ENCODE results near the gene OXCT1. TPM values are rescaled to one million over a fixed set of nuclear protein-coding genes. Genes with fewer than 3 reads are reported as not detected.
A peak's percentile ranks its signal among the peaks of the same experiment; 100 is the strongest.
"Not testable (repeated sequence)": the region's sequence is repeated elsewhere in the genome, so short reads cannot be mapped to it uniquely, and the experiment has no call there.

The OXCT1 gene
- total RNA-seq, 1 donor from 2014 or later = 18.2 TPM

GRCh38 chr5:41874512-41875060, 4.4 kb upstream of the OXCT1 start:
- no peak for DNase-seq (ENCODE audit: low spot score)

GRCh38 chr5:41871852-41872251, 1.6 kb upstream of the OXCT1 start:
- peak; percentile 50 for DNase-seq (ENCODE audit: low spot score)

DNA sequence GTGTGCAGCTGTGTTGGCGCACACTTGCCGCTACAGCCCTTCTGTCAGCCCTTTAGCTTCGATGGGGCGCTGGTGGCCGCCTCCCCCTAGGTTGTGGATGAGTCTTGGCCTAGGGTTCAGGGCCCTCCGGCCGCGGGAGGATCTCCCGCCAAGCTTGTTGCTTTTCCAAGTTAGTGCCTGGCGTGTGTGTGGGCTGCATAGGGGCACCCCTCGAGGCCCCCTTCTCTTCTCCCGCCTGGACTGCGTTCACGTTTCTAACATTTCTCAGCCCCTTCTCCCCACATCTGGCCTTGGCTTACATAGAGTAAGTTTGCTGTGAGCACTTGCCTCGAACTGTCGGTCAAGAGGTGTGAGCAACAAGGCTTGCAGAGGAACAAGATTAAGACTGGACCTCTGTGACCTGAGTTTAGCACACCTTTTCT, 413 bp upstream of the OXCT1 start:
- no peak for DNase-seq (ENCODE audit: low spot score)

DNA sequence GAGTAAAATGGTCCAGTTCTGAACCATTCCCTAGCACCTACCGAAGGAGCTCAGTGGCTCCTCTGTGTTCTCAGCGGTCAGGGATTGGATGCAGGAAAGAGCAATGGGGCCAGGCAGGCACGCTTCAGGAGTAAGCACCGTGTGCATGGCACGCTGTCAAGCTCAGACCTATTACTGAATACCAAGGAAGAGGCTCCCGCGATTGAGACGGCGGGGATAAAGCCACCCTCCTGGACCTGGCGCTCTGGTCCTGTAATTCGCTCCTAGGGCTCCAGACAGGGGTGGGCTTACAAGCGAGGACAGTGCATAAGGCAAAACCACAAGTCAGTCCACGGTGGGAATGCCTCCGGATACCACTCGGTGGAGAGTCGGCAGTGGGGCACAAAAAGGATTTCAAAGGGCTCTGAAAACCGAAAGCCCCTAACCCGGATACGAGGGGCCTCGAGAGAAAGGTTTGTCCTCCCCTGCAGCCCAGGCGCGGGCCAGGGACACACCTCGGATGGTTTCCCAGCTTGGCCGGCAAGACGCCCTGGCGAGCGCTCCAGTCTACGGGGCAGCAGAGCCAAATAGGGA, 988 bp downstream of the OXCT1 start:
- no peak for DNase-seq (ENCODE audit: low spot score)

GRCh38 chr5:41863871-41864486, 6.2 kb downstream of the OXCT1 start:
- no peak for DNase-seq (ENCODE audit: low spot score)

GRCh38 chr5:41858890-41859289, 11.3 kb downstream of the OXCT1 start:
- no peak for DNase-seq (ENCODE audit: low spot score)

- DNase-seq (ENCODE audit: low spot score) = no peak
These were observed 12.2 kb downstream of the OXCT1 start for GRCh38 chr5:41857989-41858388.

DNA sequence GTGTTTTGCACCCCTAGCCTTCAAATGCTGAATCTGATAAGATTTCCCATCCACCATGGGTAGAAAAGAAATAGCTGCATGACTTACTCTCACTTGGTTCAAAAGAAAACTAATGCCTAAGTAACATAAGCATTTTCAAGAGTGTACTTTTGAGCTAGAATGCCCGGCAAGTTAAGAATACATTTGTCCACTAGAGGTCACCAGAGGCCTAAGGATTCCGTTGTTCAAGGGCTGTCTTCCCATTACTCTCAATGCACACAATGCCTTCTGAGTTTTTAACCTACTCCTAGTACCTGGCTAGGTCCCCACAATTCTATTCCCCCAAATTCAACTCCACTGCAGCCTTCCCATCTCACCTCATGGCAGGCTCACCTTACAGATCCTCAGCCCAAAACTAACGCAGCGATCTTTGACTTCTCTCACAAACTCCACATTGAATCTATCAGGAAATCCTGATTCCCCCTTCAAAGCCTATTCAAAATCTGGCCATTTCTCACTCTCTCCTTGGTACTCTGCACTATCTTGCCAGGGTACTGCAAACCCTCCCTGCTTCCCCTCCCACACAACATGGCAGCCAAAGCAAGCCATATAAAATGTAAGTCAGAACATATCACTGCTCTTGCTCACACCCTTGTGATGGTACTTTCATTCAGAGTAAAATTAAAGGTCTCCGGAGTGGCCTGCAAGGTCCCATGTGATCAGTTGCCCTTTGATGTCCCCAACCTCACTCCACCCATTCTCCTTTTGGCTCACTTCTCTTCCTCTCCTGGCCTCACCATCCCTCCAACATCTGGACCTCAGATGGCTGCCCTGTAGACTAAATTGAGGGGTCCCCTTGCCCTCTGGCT, 13.4 kb downstream of the OXCT1 start:
- DNase-seq (ENCODE audit: low spot score) = peak; percentile 58

GRCh38 chr5:41852293-41852692, 17.9 kb downstream of the OXCT1 start:
- DNase-seq (ENCODE audit: low spot score) = no peak

DNA sequence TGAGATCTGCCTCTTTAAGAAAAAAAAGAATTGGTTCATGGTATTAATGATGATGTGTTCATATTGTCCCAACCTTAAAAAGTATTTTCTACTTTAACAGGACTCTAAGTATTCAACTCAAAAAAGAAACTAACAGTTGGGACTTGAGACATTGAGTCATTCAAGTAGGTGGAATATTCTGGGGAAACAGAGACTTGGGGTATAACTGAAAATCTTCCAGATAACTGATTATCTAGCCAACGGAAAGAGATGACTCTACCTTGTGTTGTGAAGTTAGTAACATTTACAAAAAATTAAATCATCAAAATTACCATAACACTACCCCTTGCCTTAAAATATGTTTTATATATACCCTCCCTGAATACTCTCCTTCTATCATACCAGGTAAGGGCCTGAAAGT, 19.1 kb downstream of the OXCT1 start:
- no peak for DNase-seq (ENCODE audit: low spot score)

GRCh38 chr5:41848983-41849382, 21.2 kb downstream of the OXCT1 start:
- no peak for DNase-seq (ENCODE audit: low spot score)

GRCh38 chr5:41845751-41846150, 24.5 kb downstream of the OXCT1 start:
- not testable (repeated sequence) for DNase-seq (ENCODE audit: low spot score)

DNA sequence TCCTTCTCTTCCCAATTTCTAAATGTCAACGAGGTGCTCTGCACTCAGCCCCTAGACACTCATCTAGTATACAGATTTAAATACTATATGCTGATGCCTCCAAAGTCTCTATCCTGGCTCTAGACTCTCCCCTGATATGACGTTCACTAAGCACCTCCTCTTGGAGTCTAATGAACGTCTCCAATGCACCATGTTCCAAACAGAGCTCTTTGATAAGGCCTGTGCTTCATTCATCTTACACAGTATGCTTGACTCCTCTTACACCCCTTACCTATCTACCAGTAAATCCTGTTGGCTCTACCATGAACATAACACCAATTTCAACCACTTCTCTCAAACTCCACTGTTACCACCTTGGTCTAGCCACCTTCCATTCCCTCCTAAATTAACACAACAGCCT, 25.7 kb downstream of the OXCT1 start:
- DNase-seq (ENCODE audit: low spot score) = no peak

DNA sequence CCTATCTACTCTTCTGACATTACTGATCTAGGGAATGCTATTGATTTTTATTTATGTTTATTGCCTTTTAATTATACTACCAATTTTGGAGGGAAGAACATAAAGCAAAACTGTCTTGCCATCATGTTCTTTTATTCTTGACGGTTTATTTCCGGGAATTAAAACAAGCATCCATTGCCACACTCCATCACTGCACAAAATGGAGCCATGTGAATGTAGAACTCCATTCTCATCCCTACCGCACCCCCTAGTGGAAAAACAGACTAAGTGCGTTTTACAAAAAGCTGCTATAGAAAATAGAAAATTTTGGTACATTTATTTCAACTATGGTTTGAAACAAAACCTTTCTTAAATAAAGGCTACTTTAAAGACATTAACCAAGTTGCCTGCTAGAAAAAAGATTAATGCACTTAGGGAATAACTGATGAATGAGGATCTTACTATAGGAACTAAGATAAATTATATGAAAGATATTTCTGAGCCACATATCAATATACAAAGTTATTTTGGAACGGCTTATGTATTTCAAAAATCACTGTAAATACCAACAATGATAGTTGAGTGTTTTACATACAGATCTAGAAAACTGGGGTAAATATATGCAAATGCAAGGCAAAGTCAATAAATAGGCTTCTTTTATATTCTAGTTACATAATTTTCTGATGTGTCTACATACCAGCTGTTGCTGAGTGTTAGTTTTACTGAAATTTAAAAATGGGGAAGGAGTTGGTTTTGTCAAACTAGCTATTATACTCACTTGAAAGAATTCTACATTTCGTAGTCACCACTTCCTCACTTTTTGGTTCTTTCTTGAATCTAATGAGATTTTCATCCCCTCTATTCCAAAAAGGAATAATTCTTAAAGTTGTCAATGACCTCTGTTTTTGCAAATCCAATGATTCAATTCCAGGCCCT, 26.5 kb downstream of the OXCT1 start:
- no peak for DNase-seq (ENCODE audit: low spot score)

DNA sequence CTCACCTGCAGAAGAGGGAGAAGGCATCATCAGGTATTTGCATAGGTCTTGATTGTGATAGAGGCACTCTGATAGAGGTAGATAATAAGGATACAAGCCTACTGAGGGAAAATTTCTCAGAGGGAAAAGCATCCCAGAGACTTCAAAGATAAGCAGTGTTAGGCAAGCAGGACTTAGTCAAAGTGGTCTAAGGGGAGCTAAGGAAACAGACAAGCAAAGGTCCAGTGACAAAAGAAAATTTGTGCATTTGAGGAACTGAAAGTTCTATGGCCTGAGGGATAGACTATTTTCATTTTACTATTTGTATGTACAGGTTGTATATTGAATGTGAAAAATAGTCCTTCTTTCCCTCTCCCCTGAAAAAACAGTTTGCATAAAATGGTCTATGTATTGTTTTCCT, 27.4 kb downstream of the OXCT1 start:
- no peak for DNase-seq (ENCODE audit: low spot score)

DNA sequence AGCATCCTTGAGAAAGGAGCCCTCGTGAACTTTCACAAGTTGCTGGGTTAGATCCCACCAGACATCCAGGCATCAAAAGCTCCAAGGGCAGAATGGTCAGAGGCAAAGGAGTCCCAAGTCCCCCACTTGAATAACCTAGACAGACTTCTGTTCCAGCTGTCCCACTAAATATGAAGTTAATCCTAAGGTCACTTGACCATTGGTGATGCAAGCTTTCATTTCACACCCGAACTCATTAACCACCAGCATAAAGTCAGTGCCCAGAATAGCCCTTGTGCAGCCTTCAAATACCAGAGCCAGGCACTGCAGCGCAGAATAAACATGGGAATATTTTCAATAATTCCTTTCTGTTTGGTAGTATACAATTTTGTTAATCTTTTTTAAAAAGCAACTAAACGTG, 28.9 kb downstream of the OXCT1 start:
- DNase-seq (ENCODE audit: low spot score) = no peak

GRCh38 chr5:41840251-41840650, 30.0 kb downstream of the OXCT1 start:
- no peak for DNase-seq (ENCODE audit: low spot score)

- no peak for DNase-seq (ENCODE audit: low spot score)
These were observed 32.4 kb downstream of the OXCT1 start for GRCh38 chr5:41837793-41838192.

DNA sequence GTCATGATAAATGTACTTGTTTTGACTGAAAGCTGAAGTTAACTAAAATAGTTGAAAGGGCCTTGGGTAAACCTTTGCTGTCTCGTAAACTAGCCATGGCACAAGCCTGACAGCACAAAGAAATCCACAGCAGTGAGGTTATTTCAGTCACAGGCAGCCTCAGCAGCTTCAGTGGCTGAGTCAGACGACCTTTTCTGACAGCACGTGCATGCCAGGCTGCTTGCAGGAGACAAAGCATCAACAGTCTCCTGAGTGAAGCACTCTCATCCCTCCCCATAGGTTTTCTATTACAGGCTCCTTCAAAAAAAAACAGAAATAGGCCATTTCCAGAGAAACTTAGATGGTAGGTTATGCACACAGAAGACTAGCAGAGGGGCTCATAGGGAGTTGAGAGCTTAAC, 34.6 kb downstream of the OXCT1 start:
- no peak for DNase-seq (ENCODE audit: low spot score)

DNA sequence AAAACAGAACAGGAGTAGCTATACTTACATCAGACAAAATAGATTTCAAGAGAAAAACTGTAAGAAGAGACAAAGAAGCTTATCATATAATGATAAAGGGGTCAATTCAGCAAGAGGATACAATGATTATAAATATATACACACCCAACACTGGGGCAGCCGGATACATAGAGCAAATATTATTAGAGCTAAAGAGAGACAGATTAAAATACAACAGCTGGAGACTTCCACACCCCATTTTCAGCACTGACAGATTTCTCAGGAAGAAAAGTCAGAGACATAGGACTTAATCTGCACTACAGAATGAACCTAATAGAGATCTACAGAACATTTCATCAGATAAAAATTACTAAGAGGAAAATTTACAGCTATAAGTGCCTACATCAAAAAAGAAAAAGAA, 35.7 kb downstream of the OXCT1 start:
- DNase-seq (ENCODE audit: low spot score) = no peak

DNA sequence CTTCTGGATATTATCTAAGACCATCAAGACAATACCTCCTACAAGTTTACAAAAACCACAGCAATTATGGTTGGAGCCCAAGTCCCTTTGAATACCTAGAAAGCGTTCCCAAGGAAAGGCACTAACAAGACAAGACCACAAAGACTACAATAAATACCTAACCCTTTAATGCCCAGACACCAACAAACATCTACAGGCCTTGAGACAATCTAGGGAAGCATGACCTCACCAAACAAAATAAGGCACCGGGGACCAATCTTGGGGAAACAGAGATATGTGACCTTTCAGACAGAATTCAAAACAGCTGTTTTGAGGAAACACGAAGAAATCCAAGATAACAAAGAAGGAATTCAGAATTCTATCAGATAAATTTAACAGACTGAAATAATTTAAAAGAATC, 37.8 kb downstream of the OXCT1 start:
- DNase-seq (ENCODE audit: low spot score) = no peak

- no peak for DNase-seq (ENCODE audit: low spot score)
These were observed 39.1 kb downstream of the OXCT1 start for GRCh38 chr5:41831155-41831554.

Measured in ureter (tissue), 1 donor.